IPS DF 19.7 (cell line): ENCODE measurements around the gene DSCAML1.

Experiments
- DNase-seq: peaks from one replicate; pipeline ENCODE4 v3.0.0-alpha.2; 2013; ENCODE audit warnings: low read depth, low spot score

DSCAML1 gene

GRCh38 chr11:117697319-117697718 lies 99.7 kb downstream of the DSCAML1 start:
- no peak for DNase-seq

GRCh38 chr11:117696540-117696939 lies 100.5 kb downstream of the DSCAML1 start:
- DNase-seq, result no peak

DNA sequence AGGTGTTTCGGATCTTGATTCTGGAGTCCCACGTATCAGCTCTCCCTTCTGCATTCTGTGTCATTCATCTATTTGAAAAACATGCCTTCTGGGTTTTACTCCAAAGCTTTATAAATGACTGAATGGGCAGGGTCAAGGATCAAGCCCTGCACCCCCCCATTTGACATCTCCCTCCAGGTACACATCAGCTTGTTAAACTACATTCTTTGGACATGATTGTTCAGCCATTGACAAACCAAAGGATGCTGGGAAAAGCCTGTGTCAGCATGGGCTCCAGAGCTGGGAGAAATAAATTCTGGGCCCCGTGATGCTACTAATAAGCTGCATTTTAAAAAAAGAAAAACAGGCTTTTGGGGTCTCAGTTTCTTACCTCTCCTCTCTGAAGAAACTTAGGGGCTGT lies 103.7 kb downstream of the DSCAML1 start:
- no peak for DNase-seq

DNA sequence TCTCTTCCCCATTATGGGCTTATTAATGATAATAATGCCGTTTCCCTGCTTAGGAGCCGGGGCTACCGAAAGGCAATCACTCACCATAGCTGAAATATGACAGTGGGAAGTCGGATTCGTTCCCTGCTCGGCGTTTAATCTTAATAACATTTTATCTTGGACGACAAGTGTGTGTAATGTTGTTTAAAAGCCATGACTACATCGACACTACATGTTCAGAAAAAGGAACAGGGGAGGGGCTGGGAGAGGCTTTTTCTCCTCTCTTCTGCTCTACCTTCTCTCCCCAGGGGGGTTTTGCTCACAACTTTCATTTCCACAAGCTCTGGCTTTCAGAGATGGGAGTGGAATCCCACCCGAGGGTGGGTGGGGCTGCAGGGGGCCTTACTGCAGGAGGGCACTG lies 105.5 kb downstream of the DSCAML1 start:
- DNase-seq, result no peak

DNA sequence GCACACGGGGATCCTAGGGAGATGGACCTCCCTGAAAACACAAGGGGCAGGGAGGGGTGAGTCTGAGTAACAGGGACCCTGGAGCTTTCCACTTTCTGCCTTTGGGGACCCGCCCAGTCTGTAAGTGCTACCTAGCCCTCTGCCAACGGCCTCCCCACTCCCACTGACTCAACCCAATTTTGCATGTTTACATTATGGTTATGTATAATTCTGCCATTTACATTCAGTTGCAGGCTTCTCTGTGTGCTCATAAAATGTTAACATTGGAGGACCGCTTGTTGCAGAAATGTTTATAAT lies 105.8 kb downstream of the DSCAML1 start:
- no peak for DNase-seq

DNA sequence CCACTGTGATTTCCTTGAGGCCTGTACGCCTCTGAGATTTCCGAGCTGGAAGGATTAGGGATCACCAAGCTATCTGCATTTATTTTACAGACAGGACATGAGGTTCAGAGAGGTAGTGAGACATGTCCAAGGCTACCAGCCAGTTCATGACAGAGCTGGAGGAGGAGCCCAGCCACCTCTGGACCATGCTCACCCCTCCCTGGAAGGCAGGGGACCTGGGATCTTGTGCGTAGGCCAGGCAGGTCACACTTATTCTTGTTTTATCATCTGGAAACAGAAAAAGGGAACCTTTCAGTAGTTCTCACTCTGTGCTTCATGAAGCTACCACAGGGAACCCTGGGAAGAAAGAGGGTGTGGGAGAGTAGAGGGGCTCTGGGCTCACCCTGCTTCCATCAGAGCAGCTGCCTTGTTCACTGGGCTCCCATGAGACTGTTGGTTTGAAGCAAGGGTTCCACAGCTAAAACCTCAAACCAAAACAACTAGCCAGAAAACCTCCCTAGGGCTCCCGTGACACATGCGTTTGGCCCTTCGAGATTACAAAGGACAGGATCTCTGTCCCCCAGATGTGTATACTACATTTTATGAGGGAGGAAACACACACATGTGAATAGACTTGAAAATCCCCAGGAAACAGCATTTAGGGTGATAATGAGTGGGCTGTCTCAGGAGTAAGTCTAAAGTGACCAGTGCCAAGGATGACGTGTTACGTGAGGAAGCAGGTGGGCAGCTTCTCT lies 106.4 kb downstream of the DSCAML1 start:
- no peak for DNase-seq

DNA sequence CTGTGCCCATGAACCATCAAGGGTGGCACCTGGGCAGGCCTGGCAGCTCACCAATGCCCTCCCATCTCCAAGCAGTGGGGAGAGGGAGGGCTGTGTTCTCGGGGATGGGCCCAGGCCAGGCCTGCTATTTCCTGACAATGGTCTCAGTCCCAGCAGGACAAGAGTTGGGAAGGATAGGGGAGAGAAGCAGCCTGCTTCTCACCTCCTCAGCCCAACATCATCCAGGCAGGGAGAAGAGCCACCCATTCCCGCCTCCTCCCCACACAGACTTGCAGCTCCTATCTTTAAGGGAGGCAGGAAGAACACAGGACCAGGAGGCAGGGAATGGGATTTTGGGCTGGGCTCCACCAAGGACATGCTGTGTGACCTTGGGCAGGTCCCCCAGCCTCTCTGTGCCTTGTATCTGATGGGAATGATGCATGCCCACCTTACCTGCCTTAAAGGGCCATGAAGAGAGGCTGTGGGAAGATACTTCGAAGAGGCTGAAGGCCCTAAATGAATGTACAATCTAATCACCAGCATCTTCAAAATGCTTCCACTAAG lies 108.7 kb downstream of the DSCAML1 start:
- DNase-seq, result no peak

DNA sequence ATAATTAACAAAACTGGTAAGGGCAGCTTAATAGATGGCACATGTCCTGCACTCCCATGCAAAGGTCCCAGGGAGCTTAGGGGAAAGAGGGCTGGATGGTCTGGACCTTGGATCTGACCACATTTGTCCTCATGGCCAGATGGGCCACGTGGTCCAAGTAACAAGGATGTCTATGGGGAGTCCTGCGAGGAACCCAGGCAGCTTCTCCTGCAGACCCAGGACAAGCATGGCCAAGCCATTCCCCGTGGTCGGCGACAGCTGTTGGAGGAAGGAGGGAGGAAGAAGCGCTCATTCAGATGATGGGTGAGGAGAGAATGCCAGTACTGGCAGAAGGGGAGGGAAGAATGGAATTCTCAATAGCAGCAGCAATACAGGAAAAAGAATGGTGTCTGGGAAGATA lies 109.2 kb downstream of the DSCAML1 start:
- DNase-seq, result no peak

GRCh38 chr11:117686711-117687110 lies 110.3 kb downstream of the DSCAML1 start:
- DNase-seq, result no peak

- DNase-seq, result no peak
Measured at GRCh38 chr11:117685566-117685965, 111.5 kb downstream of the DSCAML1 start.

GRCh38 chr11:117684731-117685130 lies 112.3 kb downstream of the DSCAML1 start:
- DNase-seq, result no peak

DNA sequence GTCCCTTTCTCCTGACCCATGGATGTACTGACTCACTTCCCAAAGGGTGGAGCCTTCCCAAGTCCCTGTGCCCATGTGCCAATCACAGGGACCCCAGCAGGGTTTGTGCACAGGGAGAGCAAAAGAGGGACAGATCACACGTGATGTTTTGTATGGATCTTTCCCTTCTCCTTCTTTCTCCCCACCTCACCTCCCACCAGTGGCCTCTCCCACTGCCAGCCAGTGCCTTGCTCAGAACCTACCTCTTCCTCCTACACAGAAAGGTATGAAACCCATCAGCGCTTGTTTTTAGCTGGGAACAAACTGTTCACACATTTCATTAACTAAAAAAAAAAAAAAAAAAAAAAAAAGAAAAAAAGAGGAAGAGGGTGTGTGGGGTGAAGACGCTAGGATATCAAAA lies 112.9 kb downstream of the DSCAML1 start:
- DNase-seq, result no peak

- DNase-seq, result no peak
Measured at GRCh38 chr11:117681438-117681837, 115.6 kb downstream of the DSCAML1 start.

- no peak for DNase-seq
Measured at GRCh38 chr11:117679461-117679860, 117.6 kb downstream of the DSCAML1 start.

GRCh38 chr11:117678658-117679406 lies 118.2 kb downstream of the DSCAML1 start:
- DNase-seq, result no peak

GRCh38 chr11:117677729-117678310 lies 119.2 kb downstream of the DSCAML1 start:
- DNase-seq, result no peak

GRCh38 chr11:117676501-117676900 lies 120.5 kb downstream of the DSCAML1 start:
- DNase-seq, result no peak

DNA sequence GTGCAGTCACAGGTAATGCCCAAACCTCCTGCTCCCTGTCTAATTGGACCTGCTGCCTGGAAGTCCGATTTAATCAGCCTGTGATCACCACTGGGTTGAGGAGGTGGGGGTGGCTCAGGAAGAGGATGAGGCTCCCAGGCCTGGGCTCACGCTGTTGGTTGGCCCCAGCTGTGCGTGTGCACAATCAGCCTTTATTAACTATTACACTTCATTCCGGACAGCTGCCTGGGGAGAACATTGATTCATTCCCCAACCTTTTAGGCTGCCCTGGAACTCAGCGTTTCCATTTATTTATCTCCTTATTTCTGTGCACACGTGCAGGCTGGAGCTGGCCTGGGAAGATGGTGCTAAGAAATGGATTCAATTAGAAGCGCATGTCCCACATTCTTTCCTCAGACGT lies 123.4 kb downstream of the DSCAML1 start:
- DNase-seq, result no peak

GRCh38 chr11:117671370-117671769 lies 125.6 kb downstream of the DSCAML1 start:
- no peak for DNase-seq

DNA sequence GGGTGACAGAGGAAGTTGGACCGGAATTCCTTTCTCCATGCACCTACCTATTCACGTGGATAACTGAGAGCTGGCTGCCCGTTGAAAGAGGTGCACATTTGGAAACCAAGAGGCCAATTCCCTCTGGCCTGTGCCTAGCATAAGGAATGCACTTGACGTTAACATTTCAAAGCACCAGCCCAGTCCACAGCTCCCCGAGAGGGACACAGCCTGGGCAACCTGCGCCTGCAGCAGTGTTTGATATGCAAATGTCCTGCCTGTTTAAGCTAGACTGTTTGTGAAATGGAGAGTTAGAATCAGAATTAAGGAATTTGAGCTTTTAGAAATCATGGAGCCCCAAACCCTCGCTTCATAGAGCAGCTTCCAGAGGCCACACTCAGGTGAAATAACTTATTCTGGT lies 126.1 kb downstream of the DSCAML1 start:
- peak; percentile 35 for DNase-seq

GRCh38 chr11:117670443-117670842 lies 126.6 kb downstream of the DSCAML1 start:
- no peak for DNase-seq

- DNase-seq, result no peak
Measured at GRCh38 chr11:117669616-117670015, 127.4 kb downstream of the DSCAML1 start.

GRCh38 chr11:117669062-117669461 lies 128.0 kb downstream of the DSCAML1 start:
- no peak for DNase-seq
